PFSK-1 (cell line): ENCODE results near the gene URI1.

Source experiments
- FOXP2 ChIP-seq: optimal IDR thresholded peaks from 2 replicates; pipeline ENCODE3; 2011; ENCODE audit warnings: borderline replicate concordance, control low read depth, inconsistent platforms; ENCODE audit not compliant: insufficient read depth; ENCODE audit errors: extremely low read length, extremely low read depth
- POLR2AphosphoS5 ChIP-seq: IDR thresholded peaks from 2 replicates; pipeline ENCODE4 v1.6.1; 2012; ENCODE audit warnings: low read depth, mild to moderate bottlenecking, control low read depth, low read length, moderate library complexity
- TAF1 ChIP-seq: IDR thresholded peaks from 2 replicates; pipeline ENCODE4 v1.6.1; 2012; ENCODE audit warnings: low read length, control low read depth, borderline replicate concordance; ENCODE audit not compliant: insufficient read depth

DNA sequence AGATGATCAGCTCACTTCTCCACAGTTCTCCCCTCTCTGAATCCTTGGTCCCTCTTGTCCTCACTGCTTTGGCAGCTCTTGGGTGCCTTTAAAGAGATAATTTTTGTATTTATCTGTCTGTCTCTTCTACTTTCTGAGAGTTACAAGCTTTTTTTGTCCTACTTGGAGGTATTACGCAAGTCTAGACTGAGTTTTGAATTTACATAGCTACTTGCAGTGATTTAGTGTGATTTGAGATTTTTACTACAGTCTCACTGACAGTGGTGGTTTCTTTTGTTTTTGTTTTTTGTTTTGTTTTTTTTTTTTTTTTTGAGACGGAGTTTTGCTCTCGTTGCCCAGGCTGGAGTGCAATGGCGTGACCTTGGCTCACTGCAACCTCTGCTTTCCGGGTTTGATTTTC, 22.1 kb downstream of the URI1 start:
- no peak for TF ChIP-seq FOXP2
- no peak for TF ChIP-seq POLR2AphosphoS5
- TF ChIP-seq TAF1, result no peak
